HL-60 (cell line): ENCODE data around the gene SLC24A3.

Experiments used
- DNase-seq, 2 experiments: peaks; one replicate each; pipeline ENCODE4 v3.0.0-alpha.2; 2010 to 2020; ENCODE audit warnings: low read depth in 1 of 2, low spot score in 1 of 2
- H3K27ac ChIP-seq: fragments of 250-450 bp; sonication (Bioruptor Pico); replicated peaks from 2 replicates; pipeline ENCODE4 v1.5.1; 2020; ENCODE audit warnings: mild to moderate bottlenecking, moderate library complexity
- H3K27me3 ChIP-seq: fragments of 250-450 bp; sonication (Bioruptor Pico); 2 replicates; pipeline ENCODE4 v1.5.1; 2021; ENCODE audit warnings: mild to moderate bottlenecking, moderate library complexity; ENCODE audit not compliant: insufficient read depth, poor library complexity, severe bottlenecking
- H3K4me3 ChIP-seq: replicated peaks from 2 replicates; pipeline ENCODE4 v1.5.1; 2011; ENCODE audit warnings: mild to moderate bottlenecking, control low read depth, low read length; ENCODE audit not compliant: insufficient read depth
- CTCF ChIP-seq: IDR thresholded peaks from one replicate; pipeline ENCODE4 v1.5.1; 2011; ENCODE audit warnings: low read length, control low read depth, inconsistent platforms; ENCODE audit not compliant: insufficient read depth
- GABPA ChIP-seq: IDR thresholded peaks from 2 replicates; pipeline ENCODE4 v1.6.1; 2012; ENCODE audit warnings: low read depth
- POLR2AphosphoS5 ChIP-seq: IDR thresholded peaks from 2 replicates; pipeline ENCODE4 v1.6.1; 2012; ENCODE audit warnings: low read depth
- REST ChIP-seq: IDR thresholded peaks from 2 replicates; pipeline ENCODE4 v1.6.1; 2012; ENCODE audit warnings: low read depth; ENCODE audit not compliant: insufficient replicate concordance
- SPI1 ChIP-seq: IDR thresholded peaks from 2 replicates; pipeline ENCODE4 v1.6.1; 2012; ENCODE audit warnings: low read depth, mild to moderate bottlenecking, borderline replicate concordance

SLC24A3 gene

GRCh38 chr20:19251958-19252357 lies 39.5 kb downstream of the SLC24A3 start:
- H3K4me3 ChIP-seq: no peak overlapping the region
- H3K27me3 ChIP-seq: peaks cover 5% of the 10 kb centered on the region
- no peak for DNase-seq
- H3K27ac ChIP-seq: no peak overlapping the region
- no peak for TF ChIP-seq POLR2AphosphoS5
- no peak for TF ChIP-seq GABPA
- TF ChIP-seq REST: no peak
- no peak for TF ChIP-seq SPI1
- no peak for TF ChIP-seq CTCF

- no peak overlapping the region for H3K4me3 ChIP-seq
- no peak overlapping the region for H3K27ac ChIP-seq
- TF ChIP-seq REST (peak; percentile 40), CTCF (no peak), POLR2AphosphoS5 (peak; percentile 38; the same call in 1 of the 2 replicates)
- peaks cover 5% of the 10 kb centered on the region for H3K27me3 ChIP-seq
- peak; percentile 68 to 99 for DNase-seq
Observed at GRCh38 chr20:19252451-19253120, 40.1 kb downstream of the SLC24A3 start.

GRCh38 chr20:19253316-19253715 lies 40.9 kb downstream of the SLC24A3 start:
- Histone ChIP-seq H3K4me3 (no peak overlapping the region), H3K27ac (no peak overlapping the region), H3K27me3 (peaks cover 3% of the 10 kb centered on the region)
- TF ChIP-seq REST: no peak
- no peak for TF ChIP-seq SPI1
- no peak for TF ChIP-seq CTCF
- no peak for TF ChIP-seq POLR2AphosphoS5
- no peak for TF ChIP-seq GABPA
- no peak for DNase-seq
